ENCODE results near the gene CALHM1. TPM values are rescaled to one million over a fixed set of nuclear protein-coding genes. Genes with fewer than 3 reads are reported as not detected.

The CALHM1 gene
- total and polyA plus RNA-seq, 2 of the 8 experiments (the other 6 are each of a cell fraction or from before 2014, with no cell fraction given): 0.29 to 0.34 TPM

DNA sequence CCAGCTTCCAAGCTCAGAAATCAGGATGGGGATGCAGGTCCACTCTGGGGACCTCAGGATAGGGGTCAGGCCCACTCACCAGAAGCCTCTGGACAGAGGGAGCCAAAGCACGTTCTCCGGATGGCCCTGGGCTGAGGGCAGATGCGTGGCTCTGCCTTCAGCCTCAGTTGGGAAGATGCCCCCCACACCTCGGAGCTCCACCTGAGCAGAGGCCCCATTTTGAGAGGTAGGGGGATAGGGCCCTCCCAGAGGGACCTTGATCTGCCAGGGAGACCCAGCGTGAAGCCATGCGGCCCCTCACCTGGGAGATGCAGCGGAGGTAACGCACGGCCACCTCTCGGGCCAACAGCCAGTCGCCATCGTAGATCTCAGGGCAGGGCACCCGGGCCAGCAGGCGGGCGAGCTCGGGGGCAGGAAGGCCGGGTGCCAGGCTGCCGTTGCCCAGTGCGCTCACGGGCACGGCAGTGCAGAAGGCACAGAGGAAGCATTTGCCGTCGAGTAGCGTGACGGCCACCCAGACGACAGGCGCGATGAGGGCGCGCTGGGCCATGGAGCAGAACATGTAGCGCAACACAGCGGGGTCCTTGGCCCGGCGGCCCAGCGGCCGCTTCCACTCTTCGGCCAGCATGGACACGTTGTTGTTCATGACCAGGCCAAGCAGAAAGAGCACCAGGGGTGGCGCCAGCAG is 660 bp downstream of the CALHM1 start (continued):
- TF ChIP-seq, protein P1, sequence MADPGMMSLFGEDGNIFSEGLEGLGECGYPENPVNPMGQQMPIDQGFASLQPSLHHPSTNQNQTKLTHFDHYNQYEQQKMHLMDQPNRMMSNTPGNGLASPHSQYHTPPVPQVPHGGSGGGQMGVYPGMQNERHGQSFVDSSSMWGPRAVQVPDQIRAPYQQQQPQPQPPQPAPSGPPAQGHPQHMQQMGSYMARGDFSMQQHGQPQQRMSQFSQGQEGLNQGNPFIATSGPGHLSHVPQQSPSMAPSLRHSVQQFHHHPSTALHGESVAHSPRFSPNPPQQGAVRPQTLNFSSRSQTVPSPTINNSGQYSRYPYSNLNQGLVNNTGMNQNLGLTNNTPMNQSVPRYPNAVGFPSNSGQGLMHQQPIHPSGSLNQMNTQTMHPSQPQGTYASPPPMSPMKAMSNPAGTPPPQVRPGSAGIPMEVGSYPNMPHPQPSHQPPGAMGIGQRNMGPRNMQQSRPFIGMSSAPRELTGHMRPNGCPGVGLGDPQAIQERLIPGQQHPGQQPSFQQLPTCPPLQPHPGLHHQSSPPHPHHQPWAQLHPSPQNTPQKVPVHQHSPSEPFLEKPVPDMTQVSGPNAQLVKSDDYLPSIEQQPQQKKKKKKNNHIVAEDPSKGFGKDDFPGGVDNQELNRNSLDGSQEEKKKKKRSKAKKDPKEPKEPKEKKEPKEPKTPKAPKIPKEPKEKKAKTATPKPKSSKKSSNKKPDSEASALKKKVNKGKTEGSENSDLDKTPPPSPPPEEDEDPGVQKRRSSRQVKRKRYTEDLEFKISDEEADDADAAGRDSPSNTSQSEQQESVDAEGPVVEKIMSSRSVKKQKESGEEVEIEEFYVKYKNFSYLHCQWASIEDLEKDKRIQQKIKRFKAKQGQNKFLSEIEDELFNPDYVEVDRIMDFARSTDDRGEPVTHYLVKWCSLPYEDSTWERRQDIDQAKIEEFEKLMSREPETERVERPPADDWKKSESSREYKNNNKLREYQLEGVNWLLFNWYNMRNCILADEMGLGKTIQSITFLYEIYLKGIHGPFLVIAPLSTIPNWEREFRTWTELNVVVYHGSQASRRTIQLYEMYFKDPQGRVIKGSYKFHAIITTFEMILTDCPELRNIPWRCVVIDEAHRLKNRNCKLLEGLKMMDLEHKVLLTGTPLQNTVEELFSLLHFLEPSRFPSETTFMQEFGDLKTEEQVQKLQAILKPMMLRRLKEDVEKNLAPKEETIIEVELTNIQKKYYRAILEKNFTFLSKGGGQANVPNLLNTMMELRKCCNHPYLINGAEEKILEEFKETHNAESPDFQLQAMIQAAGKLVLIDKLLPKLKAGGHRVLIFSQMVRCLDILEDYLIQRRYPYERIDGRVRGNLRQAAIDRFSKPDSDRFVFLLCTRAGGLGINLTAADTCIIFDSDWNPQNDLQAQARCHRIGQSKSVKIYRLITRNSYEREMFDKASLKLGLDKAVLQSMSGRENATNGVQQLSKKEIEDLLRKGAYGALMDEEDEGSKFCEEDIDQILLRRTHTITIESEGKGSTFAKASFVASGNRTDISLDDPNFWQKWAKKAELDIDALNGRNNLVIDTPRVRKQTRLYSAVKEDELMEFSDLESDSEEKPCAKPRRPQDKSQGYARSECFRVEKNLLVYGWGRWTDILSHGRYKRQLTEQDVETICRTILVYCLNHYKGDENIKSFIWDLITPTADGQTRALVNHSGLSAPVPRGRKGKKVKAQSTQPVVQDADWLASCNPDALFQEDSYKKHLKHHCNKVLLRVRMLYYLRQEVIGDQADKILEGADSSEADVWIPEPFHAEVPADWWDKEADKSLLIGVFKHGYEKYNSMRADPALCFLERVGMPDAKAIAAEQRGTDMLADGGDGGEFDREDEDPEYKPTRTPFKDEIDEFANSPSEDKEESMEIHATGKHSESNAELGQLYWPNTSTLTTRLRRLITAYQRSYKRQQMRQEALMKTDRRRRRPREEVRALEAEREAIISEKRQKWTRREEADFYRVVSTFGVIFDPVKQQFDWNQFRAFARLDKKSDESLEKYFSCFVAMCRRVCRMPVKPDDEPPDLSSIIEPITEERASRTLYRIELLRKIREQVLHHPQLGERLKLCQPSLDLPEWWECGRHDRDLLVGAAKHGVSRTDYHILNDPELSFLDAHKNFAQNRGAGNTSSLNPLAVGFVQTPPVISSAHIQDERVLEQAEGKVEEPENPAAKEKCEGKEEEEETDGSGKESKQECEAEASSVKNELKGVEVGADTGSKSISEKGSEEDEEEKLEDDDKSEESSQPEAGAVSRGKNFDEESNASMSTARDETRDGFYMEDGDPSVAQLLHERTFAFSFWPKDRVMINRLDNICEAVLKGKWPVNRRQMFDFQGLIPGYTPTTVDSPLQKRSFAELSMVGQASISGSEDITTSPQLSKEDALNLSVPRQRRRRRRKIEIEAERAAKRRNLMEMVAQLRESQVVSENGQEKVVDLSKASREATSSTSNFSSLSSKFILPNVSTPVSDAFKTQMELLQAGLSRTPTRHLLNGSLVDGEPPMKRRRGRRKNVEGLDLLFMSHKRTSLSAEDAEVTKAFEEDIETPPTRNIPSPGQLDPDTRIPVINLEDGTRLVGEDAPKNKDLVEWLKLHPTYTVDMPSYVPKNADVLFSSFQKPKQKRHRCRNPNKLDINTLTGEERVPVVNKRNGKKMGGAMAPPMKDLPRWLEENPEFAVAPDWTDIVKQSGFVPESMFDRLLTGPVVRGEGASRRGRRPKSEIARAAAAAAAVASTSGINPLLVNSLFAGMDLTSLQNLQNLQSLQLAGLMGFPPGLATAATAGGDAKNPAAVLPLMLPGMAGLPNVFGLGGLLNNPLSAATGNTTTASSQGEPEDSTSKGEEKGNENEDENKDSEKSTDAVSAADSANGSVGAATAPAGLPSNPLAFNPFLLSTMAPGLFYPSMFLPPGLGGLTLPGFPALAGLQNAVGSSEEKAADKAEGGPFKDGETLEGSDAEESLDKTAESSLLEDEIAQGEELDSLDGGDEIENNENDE (IDR thresholded peaks at IDR 0.05; ENCODE audit: insufficient replicate concordance, low read length): no peak
- no peak for TF ChIP-seq CBX8 (IDR thresholded peaks at IDR 0.05; ENCODE audit: borderline replicate concordance, low read depth, low read length)

All from H1 (cell line).